Measurements from ENCODE around the gene SUN2.

DNA sequence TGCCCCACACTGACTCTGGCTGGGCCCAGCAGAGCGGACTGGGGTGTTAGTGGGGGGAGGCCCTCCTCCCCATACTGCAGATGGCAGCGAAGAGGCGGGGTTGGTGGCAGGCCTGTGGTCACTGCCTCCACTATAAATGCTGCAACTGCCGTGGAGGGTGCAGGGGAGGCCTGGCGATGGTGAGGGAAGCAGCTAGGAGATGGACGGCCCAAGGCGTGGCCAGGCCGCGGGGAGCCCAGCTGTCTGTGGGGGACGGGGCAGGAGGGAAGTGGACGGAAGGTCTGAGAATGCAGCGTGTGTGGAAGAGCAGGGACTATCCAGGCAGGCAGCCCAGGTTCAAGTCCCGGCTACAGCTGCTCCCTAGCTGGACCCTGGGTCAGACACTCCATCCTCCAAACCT is 19.9 kb upstream of the SUN2 start:
- TF ChIP-seq, protein P1, sequence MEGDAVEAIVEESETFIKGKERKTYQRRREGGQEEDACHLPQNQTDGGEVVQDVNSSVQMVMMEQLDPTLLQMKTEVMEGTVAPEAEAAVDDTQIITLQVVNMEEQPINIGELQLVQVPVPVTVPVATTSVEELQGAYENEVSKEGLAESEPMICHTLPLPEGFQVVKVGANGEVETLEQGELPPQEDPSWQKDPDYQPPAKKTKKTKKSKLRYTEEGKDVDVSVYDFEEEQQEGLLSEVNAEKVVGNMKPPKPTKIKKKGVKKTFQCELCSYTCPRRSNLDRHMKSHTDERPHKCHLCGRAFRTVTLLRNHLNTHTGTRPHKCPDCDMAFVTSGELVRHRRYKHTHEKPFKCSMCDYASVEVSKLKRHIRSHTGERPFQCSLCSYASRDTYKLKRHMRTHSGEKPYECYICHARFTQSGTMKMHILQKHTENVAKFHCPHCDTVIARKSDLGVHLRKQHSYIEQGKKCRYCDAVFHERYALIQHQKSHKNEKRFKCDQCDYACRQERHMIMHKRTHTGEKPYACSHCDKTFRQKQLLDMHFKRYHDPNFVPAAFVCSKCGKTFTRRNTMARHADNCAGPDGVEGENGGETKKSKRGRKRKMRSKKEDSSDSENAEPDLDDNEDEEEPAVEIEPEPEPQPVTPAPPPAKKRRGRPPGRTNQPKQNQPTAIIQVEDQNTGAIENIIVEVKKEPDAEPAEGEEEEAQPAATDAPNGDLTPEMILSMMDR (IDR thresholded peaks at IDR 0.05): no peak
- TF ChIP-seq TCF7L2 (IDR thresholded peaks at IDR 0.05; ENCODE audit: low read depth, low read length) (no peak), POLR2AphosphoS5 (IDR thresholded peaks at IDR 0.05; ENCODE audit: low read depth, low read length) (no peak)
